Upper lobe of right lung (tissue), 1 donor: Measurements from ENCODE around the gene C19orf53. TPM values are rescaled to one million over a fixed set of nuclear protein-coding genes. Genes with fewer than 3 reads are reported as not detected.
"Not testable (repeated sequence)": the region's sequence is repeated elsewhere in the genome, so short reads cannot be mapped to it uniquely, and the experiment has no call there.

Experiments
- ATAC-seq: fragments of 200-7000 bp; cut with Tn5 transposase; one replicate; pipeline ENCODE4 v1.9.1; 2020; ENCODE audit warnings: mild to moderate bottlenecking, moderate library complexity
- DNase-seq: peaks from one replicate; pipeline ENCODE4 v3.0.0-alpha.2; 2020
- H3K27ac ChIP-seq: fragments of 200-600 bp; one replicate; pipeline ENCODE4 v1.8.0; 2022
- H3K27me3 ChIP-seq: fragments of 200-600 bp; one replicate; pipeline ENCODE4 v1.8.0; 2022; ENCODE audit warnings: mild to moderate bottlenecking
- H3K36me3 ChIP-seq: fragments of 200-600 bp; one replicate; pipeline ENCODE4 v1.8.0; 2022
- H3K4me1 ChIP-seq: fragments of 200-600 bp; one replicate; pipeline ENCODE4 v1.8.0; 2022
- H3K4me3 ChIP-seq: fragments of 200-600 bp; one replicate; pipeline ENCODE4 v1.8.0; 2022; ENCODE audit warnings: mild to moderate bottlenecking
- H3K9me3 ChIP-seq: fragments of 200-600 bp; one replicate; pipeline ENCODE4 v1.8.0; 2022
- intact Hi-C: fragments of 100-400 bp; cut with DNase I; formaldehyde crosslinking; loops from one replicate; pipeline ENCODE4 v1.11.0; 2022
- total RNA-seq: library from RNA; stranded (reverse); fragmentation: NEBNext Ultra II Directional; extraction: Animal tissue kit (Norgen Biotek cat#: 25700); gene quantifications from one replicate; pipeline ENCODE4 v1.2.1, GENCODE V29; 2021
- TF ChIP-seq, protein P1 (sequence below): fragments of 200-600 bp; IDR thresholded peaks from one replicate; pipeline ENCODE4 v1.8.0; 2022; ENCODE audit warnings: antibody characterized with exemption
- donor health status: DM: no; HTN: yes; CAD: no; lungs with severe emphysema.

The C19orf53 gene
- total RNA-seq, 1 donor from 2014 or later = 77.8 TPM

DNA sequence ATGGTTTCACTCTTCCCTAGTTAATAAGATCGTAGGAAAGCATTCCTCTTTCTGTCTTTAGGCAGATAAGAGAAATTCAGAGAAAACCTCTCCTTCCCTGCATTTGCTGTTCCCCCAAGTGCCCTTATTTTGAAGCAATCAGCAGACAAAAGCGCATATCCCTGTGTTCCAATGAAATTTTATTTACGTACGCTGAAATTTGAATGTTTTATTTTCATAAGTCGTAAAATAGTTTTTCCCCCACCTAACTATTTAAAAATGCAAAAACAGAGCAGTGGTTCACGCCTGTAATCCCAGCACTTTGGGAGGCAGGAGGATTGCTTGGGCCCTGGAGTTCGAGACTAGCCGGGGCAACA is 27.2 kb upstream of the C19orf53 start:
- TF ChIP-seq, protein P1, sequence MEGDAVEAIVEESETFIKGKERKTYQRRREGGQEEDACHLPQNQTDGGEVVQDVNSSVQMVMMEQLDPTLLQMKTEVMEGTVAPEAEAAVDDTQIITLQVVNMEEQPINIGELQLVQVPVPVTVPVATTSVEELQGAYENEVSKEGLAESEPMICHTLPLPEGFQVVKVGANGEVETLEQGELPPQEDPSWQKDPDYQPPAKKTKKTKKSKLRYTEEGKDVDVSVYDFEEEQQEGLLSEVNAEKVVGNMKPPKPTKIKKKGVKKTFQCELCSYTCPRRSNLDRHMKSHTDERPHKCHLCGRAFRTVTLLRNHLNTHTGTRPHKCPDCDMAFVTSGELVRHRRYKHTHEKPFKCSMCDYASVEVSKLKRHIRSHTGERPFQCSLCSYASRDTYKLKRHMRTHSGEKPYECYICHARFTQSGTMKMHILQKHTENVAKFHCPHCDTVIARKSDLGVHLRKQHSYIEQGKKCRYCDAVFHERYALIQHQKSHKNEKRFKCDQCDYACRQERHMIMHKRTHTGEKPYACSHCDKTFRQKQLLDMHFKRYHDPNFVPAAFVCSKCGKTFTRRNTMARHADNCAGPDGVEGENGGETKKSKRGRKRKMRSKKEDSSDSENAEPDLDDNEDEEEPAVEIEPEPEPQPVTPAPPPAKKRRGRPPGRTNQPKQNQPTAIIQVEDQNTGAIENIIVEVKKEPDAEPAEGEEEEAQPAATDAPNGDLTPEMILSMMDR = no peak
- DNase-seq = no peak
- Histone ChIP-seq H3K27ac (peak overlapping the region; percentile 37), H3K4me3 (peak overlapping the region; percentile 80), H3K4me1 (peaks cover 19% of the 10 kb centered on the region), H3K9me3 (no peaks in the 10 kb centered on the region), H3K36me3 (peaks cover 9% of the 10 kb centered on the region), H3K27me3 (no peaks in the 10 kb centered on the region)
- intact Hi-C loops = no loop called here
- ATAC-seq = no peak

DNA sequence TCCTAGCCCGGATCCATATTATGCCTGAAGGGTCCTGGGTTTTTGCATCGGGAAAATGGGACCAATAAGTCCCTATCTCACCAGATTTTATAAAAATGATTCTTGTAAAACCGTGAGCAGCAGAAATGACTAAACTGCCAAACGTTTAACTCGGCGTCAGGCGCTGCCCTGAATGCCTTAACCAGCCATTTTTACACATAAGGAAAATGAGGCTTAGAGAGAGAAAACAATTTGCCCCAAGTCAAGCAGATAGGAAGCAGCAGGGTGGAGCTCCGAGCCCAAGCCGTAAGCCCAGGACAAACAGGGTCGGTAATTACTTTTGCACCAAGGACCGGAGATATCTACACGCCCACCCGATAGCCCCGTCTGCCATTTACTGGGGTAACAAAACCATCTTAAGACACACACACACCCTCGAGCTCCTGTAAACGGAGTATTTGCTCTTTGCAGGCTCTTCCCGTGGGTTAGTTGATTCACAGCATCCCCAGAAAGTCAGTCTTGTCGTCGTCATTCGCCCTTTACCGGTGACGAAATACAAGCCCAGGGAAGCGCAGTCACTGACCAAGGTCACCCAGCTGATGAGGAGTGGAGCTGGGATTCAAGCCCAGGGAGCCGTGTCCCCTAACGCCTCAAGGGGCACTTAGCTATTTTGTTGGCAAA is 26.0 kb upstream of the C19orf53 start:
- H3K27ac ChIP-seq = peak overlapping the region; percentile 88
- DNase-seq = no peak
- peaks cover 19% of the 10 kb centered on the region for H3K36me3 ChIP-seq
- TF ChIP-seq, protein P1 = no peak
- peaks cover 19% of the 10 kb centered on the region for H3K4me1 ChIP-seq
- H3K9me3 ChIP-seq = no peaks in the 10 kb centered on the region
- ATAC-seq = no peak
- intact Hi-C loops = no loop called here
- no peaks in the 10 kb centered on the region for H3K27me3 ChIP-seq
- H3K4me3 ChIP-seq = peak overlapping the region; percentile 80

DNA sequence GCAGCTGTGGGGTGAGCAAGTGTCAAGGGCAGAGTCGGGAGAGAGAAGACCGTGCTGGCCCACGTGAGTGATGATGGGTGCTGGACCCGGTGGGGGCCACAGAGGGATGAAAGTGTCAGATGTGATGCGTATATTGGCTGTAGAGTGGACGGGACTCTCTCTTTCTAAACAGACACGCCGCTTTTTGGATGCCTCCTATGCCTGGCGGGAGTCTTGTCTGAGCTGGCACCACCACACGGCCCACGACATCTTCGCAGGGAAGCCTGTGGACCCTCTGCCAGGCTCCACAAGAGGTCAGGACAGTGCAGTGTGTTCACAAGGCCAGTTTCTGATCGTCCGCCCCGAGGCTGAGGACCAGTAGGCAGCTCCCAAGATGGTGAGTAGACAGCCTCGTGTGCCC is 22.8 kb upstream of the C19orf53 start:
- peaks cover 49% of the 10 kb centered on the region for H3K36me3 ChIP-seq
- DNase-seq (no peak), ATAC-seq (no peak)
- no peak overlapping the region for H3K4me3 ChIP-seq
- H3K4me1 ChIP-seq = peaks cover 19% of the 10 kb centered on the region
- intact Hi-C loops = no loop called here
- TF ChIP-seq, protein P1 = no peak
- H3K9me3 ChIP-seq = no peaks in the 10 kb centered on the region
- no peaks in the 10 kb centered on the region for H3K27me3 ChIP-seq
- H3K27ac ChIP-seq = no peak overlapping the region

DNA sequence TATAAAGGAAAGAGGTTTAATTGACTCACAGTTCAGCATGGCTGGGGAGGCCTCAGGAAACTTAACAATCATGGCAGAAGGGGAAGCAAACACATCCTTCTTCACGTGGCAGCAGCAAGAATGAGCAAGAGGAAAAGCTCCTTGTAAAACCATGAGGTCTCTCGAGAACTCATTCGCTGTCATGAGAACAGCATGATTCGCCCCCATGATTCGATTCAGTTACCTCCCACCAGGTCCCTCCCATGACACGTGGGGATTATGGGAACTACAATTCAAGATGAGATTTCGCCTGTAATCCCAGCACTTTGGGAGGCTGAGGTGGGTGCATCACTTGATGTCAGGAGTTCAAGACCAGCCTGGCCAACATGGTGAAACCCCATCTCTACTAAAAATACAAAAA is 20.6 kb upstream of the C19orf53 start:
- ATAC-seq, H3K27ac ChIP-seq, H3K27me3 ChIP-seq, H3K9me3 ChIP-seq, DNase-seq, H3K4me3 ChIP-seq, intact Hi-C loops: not testable (repeated sequence)
- Histone ChIP-seq H3K36me3 (peaks cover 71% of the 10 kb centered on the region), H3K4me1 (peaks cover 17% of the 10 kb centered on the region)

DNA sequence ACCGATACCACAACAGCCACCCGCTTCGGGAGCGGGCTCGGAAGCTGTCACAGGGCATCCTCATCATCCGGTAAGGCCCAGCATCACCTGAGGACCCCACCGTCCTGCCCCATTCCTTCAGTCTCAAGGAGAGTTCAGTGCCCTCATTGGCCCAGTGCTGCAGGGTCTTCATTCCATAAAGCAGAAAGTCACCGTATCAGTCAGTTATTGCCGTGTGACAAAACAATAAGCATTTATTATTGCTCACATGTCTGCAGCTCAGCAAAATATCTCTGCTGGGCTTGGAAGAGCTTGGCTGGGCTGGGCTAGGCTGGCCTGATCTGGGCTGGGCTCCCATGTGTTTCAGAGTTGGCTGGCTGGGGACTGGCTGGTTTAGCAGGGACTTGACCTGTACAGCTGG is 18.0 kb upstream of the C19orf53 start:
- H3K27ac ChIP-seq = no peak overlapping the region
- peaks cover 96% of the 10 kb centered on the region for H3K36me3 ChIP-seq
- H3K27me3 ChIP-seq = no peaks in the 10 kb centered on the region
- no peaks in the 10 kb centered on the region for H3K9me3 ChIP-seq
- TF ChIP-seq, protein P1 = no peak
- no peaks in the 10 kb centered on the region for H3K4me1 ChIP-seq
- DNase-seq (no peak), ATAC-seq (no peak)
- intact Hi-C loops = no loop called here
- no peak overlapping the region for H3K4me3 ChIP-seq

DNA sequence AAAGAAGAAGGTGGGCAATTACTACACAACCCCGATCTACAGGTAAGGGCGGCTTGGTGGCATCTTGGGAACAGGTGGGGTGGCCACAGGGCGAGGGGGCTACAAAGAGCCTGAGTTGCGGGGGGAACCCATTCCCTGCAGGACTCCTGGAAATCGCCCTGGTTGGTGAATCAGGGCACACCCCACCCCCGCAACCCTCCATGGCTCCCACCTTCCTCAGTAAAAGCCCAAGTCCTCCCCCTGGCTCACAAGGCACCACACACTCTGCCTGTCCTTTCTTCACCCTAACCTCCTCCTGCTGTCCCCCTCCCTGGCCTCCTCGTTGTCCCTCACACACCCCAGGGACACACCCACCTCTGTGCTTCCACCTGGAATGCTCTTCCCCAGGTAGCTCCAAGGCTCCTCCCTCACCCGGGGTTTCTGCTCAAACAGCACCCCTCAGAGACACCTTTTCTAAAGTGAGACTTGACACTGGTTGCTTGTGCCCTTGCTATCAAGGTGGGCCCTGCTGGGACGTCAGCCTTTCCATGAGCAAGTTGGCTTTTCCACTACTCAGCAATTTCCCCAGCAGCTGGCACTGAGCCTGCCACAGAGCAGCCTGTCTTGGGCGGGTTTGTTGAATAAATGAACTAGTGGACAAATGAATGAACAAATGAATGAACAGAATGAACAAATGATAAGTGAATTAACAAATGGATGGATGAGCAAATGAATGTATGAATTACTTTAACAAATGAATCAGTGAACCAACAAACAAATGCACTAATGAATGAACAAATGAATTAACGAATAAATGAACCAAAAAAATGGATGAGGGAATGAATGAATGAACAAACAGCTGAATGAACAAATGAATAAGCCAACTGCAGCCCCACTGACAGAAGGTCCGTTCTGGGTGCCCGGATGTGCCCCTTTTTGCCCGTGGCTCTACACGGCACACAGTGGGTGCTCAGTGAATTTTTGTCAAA is 16.2 kb upstream of the C19orf53 start:
- TF ChIP-seq, protein P1 = no peak

More for the DNA sequence above, 16.2 kb upstream of the C19orf53 start:
- intact Hi-C loops = no loop called here
- no peak for ATAC-seq
- no peaks in the 10 kb centered on the region for H3K9me3 ChIP-seq
- no peak overlapping the region for H3K27ac ChIP-seq
- H3K4me1 ChIP-seq = no peaks in the 10 kb centered on the region
- no peak for DNase-seq
- peaks cover 94% of the 10 kb centered on the region for H3K36me3 ChIP-seq
- H3K27me3 ChIP-seq = no peaks in the 10 kb centered on the region
- no peak overlapping the region for H3K4me3 ChIP-seq
